H9 (cell line): ENCODE data around the gene DCAF5. TPM values are rescaled to one million over a fixed set of nuclear protein-coding genes. Genes with fewer than 3 reads are reported as not detected.

Source experiments
- DNase-seq: peaks from one replicate; pipeline ENCODE4 v3.0.0-alpha.2; 2017
- H2AFZ ChIP-seq: one replicate; pipeline ENCODE4 v1.6.1; 2013; ENCODE audit warnings: mild to moderate bottlenecking, low read length, control low read depth, moderate library complexity
- H2AK5ac ChIP-seq: 2 replicates; pipeline ENCODE4 v1.6.1; 2013; ENCODE audit warnings: low read length, control low read depth, mixed read lengths; ENCODE audit not compliant: insufficient read length
- H2BK120ac ChIP-seq: one replicate; pipeline ENCODE4 v1.6.1; 2013; ENCODE audit warnings: low read depth, mild to moderate bottlenecking, low read length, control low read depth, inconsistent platforms; ENCODE audit not compliant: poor library complexity, severe bottlenecking
- H2BK12ac ChIP-seq: 2 replicates; pipeline ENCODE4 v1.6.1; 2013; ENCODE audit warnings: low read length, control low read depth, mixed read lengths, low read depth; ENCODE audit not compliant: insufficient read length
- H2BK15ac ChIP-seq: 2 replicates; pipeline ENCODE4 v1.6.1; 2013; ENCODE audit warnings: low read depth, low read length, control low read depth
- H2BK20ac ChIP-seq: one replicate; pipeline ENCODE4 v1.6.1; 2013; ENCODE audit warnings: low read depth, mild to moderate bottlenecking, low read length, control low read depth, inconsistent platforms; ENCODE audit not compliant: poor library complexity, severe bottlenecking
- H2BK5ac ChIP-seq: 2 replicates; pipeline ENCODE4 v1.6.1; 2013; ENCODE audit warnings: low read length, control low read depth, mixed read lengths; ENCODE audit not compliant: insufficient read length
- H3K14ac ChIP-seq: 2 replicates; pipeline ENCODE4 v1.6.1; 2013; ENCODE audit warnings: low read length, control low read depth; ENCODE audit not compliant: insufficient read depth
- H3K18ac ChIP-seq: 2 replicates; pipeline ENCODE4 v1.6.1; 2013; ENCODE audit warnings: low read depth, mild to moderate bottlenecking, mixed read lengths, low read length, control low read depth; ENCODE audit not compliant: insufficient read length
- H3K23ac ChIP-seq: 2 replicates; pipeline ENCODE4 v1.6.1; 2013; ENCODE audit warnings: low read length, control low read depth, mixed read lengths, low read depth; ENCODE audit not compliant: insufficient read length
- H3K23me2 ChIP-seq: 2 replicates; pipeline ENCODE4 v1.6.1; 2013; ENCODE audit warnings: low read depth, mild to moderate bottlenecking, mixed read lengths, low read length, control low read depth; ENCODE audit not compliant: insufficient read length, poor library complexity, severe bottlenecking
- H3K27ac ChIP-seq: 2 replicates; pipeline ENCODE4 v1.5.1; 2013; ENCODE audit warnings: low read length, control low read depth, mixed read lengths, low read depth; ENCODE audit not compliant: insufficient read length
- H3K27me3 ChIP-seq: 2 replicates; pipeline ENCODE4 v1.6.1; 2013; ENCODE audit warnings: low read length, control low read depth, inconsistent platforms; ENCODE audit not compliant: insufficient read depth
- H3K4ac ChIP-seq: 2 replicates; pipeline ENCODE4 v1.6.1; 2013; ENCODE audit warnings: low read depth, mild to moderate bottlenecking, control low read depth, inconsistent platforms, low read length, moderate library complexity
- H3K4me1 ChIP-seq: 2 replicates; pipeline ENCODE4 v1.6.1; 2013; ENCODE audit warnings: low read length, control low read depth, inconsistent platforms; ENCODE audit not compliant: insufficient read depth
- H3K4me2 ChIP-seq: 2 replicates; pipeline ENCODE4 v1.6.1; 2013; ENCODE audit warnings: low read length, control low read depth, mixed read lengths; ENCODE audit not compliant: insufficient read length, insufficient read depth
- H3K56ac ChIP-seq: 2 replicates; pipeline ENCODE4 v1.6.1; 2013; ENCODE audit warnings: low read depth, mild to moderate bottlenecking, mixed read lengths, low read length, control low read depth; ENCODE audit not compliant: insufficient read length
- H3K79me1 ChIP-seq: 2 replicates; pipeline ENCODE4 v1.6.1; 2013; ENCODE audit warnings: low read depth, mild to moderate bottlenecking, moderate library complexity, low read length, control low read depth, inconsistent platforms; ENCODE audit not compliant: insufficient read depth, poor library complexity, severe bottlenecking
- H3K79me2 ChIP-seq: 2 replicates; pipeline ENCODE4 v1.6.1; 2013; ENCODE audit warnings: low read length, control low read depth, inconsistent platforms; ENCODE audit not compliant: insufficient read depth
- H3K9ac ChIP-seq: 2 replicates; pipeline ENCODE4 v1.6.1; 2013; ENCODE audit warnings: low read length, control low read depth, mixed read lengths; ENCODE audit not compliant: insufficient read length; ENCODE audit errors: extremely low read depth
- H3K9me3 ChIP-seq: one replicate; pipeline ENCODE4 v1.6.1; 2013; ENCODE audit warnings: low read depth, low read length, inconsistent platforms; ENCODE audit not compliant: control insufficient read depth
- H3T11ph ChIP-seq: one replicate; pipeline ENCODE4 v1.6.1; 2013; ENCODE audit warnings: mild to moderate bottlenecking, low read length, control low read depth, inconsistent platforms
- H4K20me1 ChIP-seq: one replicate; pipeline ENCODE4 v1.6.1; 2013; ENCODE audit not compliant: control insufficient read depth, insufficient read length, insufficient read depth
- H4K5ac ChIP-seq: 2 replicates; pipeline ENCODE4 v1.6.1; 2013; ENCODE audit warnings: low read depth, mild to moderate bottlenecking, mixed read lengths, low read length, control low read depth; ENCODE audit not compliant: insufficient read length
- H4K8ac ChIP-seq: replicated peaks from 2 replicates; pipeline ENCODE4 v1.6.1; 2013; ENCODE audit warnings: low read length, control low read depth, mixed read lengths, low read depth; ENCODE audit not compliant: insufficient read length
- H4K91ac ChIP-seq: 2 replicates; pipeline ENCODE4 v1.6.1; 2013; ENCODE audit warnings: low read depth, mild to moderate bottlenecking, moderate library complexity, mixed read lengths, low read length, control low read depth; ENCODE audit not compliant: insufficient read length
- H3K27ac Mint-ChIP-seq, 3 experiments: 2 replicates in 2 of 3; 3 replicates in 1 of 3; pipeline ENCODE4 v1.8.0; 2020 to 2021; ENCODE audit warnings: mixed read lengths in 3 of 3, mild to moderate bottlenecking in 1 of 3, moderate library complexity in 1 of 3
- H3K27me3 Mint-ChIP-seq: 2 replicates; pipeline ENCODE4 v1.8.0; 2021; ENCODE audit warnings: low read depth, mild to moderate bottlenecking, moderate library complexity, mixed read lengths
- H3K36me3 Mint-ChIP-seq, 3 experiments: 2 replicates in 2 of 3; 3 replicates in 1 of 3; pipeline ENCODE4 v1.8.0; 2020 to 2021; ENCODE audit warnings: low read depth in 3 of 3, mixed read lengths in 3 of 3; ENCODE audit not compliant: insufficient read depth in 1 of 3
- H3K4me1 Mint-ChIP-seq, 2 experiments: 2 replicates each; pipeline ENCODE4 v1.8.0; 2020; ENCODE audit warnings: mixed read lengths in 2 of 2
- H3K4me3 Mint-ChIP-seq, 2 experiments: 2 replicates in 1 of 2; 3 replicates in 1 of 2; pipeline ENCODE4 v1.8.0; 2020 to 2021; ENCODE audit warnings: mild to moderate bottlenecking in 2 of 2, mixed read lengths in 2 of 2, moderate library complexity in 1 of 2
- H3K9me3 Mint-ChIP-seq, 2 experiments: 2 replicates in 1 of 2; 3 replicates in 1 of 2; pipeline ENCODE4 v1.8.0; 2020; ENCODE audit warnings: mild to moderate bottlenecking in 2 of 2, mixed read lengths in 2 of 2, moderate library complexity in 1 of 2
- CTCF ChIP-seq: fragments of 200-600 bp; sonication (generic); conservative IDR thresholded peaks from 3 replicates; pipeline ENCODE4 v1.8.0; 2021; ENCODE audit warnings: antibody characterized with exemption, mild to moderate bottlenecking
- WGBS: extraction: QIAGEN DNeasy Blood & Tissue Kit; methylation state at CpG from one replicate; pipeline ENCODE4 v1.1.7; 2013; ENCODE audit warnings: missing lambda C conversion rate, low lambda C conversion rate, mixed read lengths; ENCODE audit not compliant: insufficient read length; ENCODE audit errors: extremely low coverage; 5-methylcytosine and 5-hydroxymethylcytosine counted together
- total RNA-seq: library from RNA; stranded (reverse); gene quantifications from 2 replicates; pipeline ENCODE4 v1.2.1, GENCODE V29; 2021

DCAF5 gene
- total RNA-seq, 1 experiment from 2014 or later: 31.4 TPM

- H3K23ac ChIP-seq: no peak overlapping the region
- H2AFZ ChIP-seq: no peak overlapping the region
- no peak overlapping the region for H3K9ac ChIP-seq
- H3K4ac ChIP-seq: no peak overlapping the region
- no peak overlapping the region for H3K14ac ChIP-seq
- H3K36me3 Mint-ChIP-seq: no peaks in the 10 kb centered on the region
- H2BK20ac ChIP-seq: no peak overlapping the region
- no peaks in the 10 kb centered on the region for H3K79me1 ChIP-seq
- H3K56ac ChIP-seq: no peak overlapping the region
- peaks cover 61 to 62% of the 10 kb centered on the region in 2 experiments for H3K4me1 Mint-ChIP-seq
- no peak overlapping the region for H3K4me2 ChIP-seq
- no peaks in the 10 kb centered on the region for H4K20me1 ChIP-seq
- H2BK15ac ChIP-seq: no peak overlapping the region
- H3K9me3 ChIP-seq: no peaks in the 10 kb centered on the region
- H4K8ac ChIP-seq: no peak overlapping the region
- H2BK12ac ChIP-seq: no peak overlapping the region
- H3T11ph ChIP-seq: no peak overlapping the region
- WGBS: no CpG with 5 or more reads among the region's 7 CpGs
- H3K4me1 ChIP-seq: peaks cover 16% of the 10 kb centered on the region; the same call in 1 of the 2 replicates
- no peaks in the 10 kb centered on the region for H3K27me3 ChIP-seq
- H3K9me3 Mint-ChIP-seq: no peaks in the 10 kb centered on the region
- no peak overlapping the region for H2AK5ac ChIP-seq
- H3K18ac ChIP-seq: no peak overlapping the region
- no peak overlapping the region for H2BK120ac ChIP-seq
- H2BK5ac ChIP-seq: no peak overlapping the region
- no peaks in the 10 kb centered on the region for H3K79me2 ChIP-seq
- no peak overlapping the region for H3K4me3 Mint-ChIP-seq
- no peaks in the 10 kb centered on the region; the same call in none of the 2 replicates for H3K27me3 Mint-ChIP-seq
- H4K91ac ChIP-seq: no peak overlapping the region
- no peaks in the 10 kb centered on the region for H3K23me2 ChIP-seq
- no peak for DNase-seq
- H4K5ac ChIP-seq: no peak overlapping the region
- H3K27ac Mint-ChIP-seq: peak overlapping the region; percentile 9 to 93 (median 84); a peak in 5 of 7 replicates
- no peak for TF ChIP-seq CTCF
- no peak overlapping the region for H3K27ac ChIP-seq
Observed at GRCh38 chr14:69045857-69046475, 107.0 kb downstream of the DCAF5 start.
